ENCODE data around the gene DCUN1D2.

DNA sequence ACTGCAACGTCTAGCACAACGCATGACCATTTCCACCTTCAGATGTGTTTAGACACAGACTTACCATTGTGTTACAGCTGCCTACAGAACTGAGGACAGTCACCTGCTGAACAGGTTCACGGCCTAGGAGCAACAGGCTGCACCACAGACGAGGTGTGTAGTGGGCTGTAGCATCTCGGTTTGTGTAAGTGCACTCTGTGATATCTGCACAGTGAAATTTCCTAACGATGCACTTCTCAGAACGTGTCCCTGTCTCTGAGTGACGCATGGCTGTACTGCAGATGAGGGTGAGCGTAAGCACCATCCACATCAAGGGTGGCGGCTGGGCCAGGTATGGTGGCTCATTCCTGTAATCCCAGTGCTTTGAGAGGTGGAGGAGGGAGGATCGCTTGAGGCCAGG lies 15.2 kb downstream of the DCUN1D2 start:
- TF ChIP-seq CTCF (IDR thresholded peaks at IDR 0.05) (no peak), EP300 (IDR thresholded peaks at IDR 0.05) (no peak), POLR2A (IDR thresholded peaks at IDR 0.05) (no peak)
